NCI-H82 treated with DMSO at 0.1 percent for 48 hours (cell line): ENCODE results near the gene SLC45A1.
A peak's percentile ranks its signal among the peaks of the same experiment; 100 is the strongest.

ENCODE experiments used
- DNase-seq: peaks from one replicate; lab custom pipeline; 2025; ENCODE audit not compliant: unreplicated experiment; lab: John Stamatoyannopoulos, UW

The SLC45A1 gene

DNA sequence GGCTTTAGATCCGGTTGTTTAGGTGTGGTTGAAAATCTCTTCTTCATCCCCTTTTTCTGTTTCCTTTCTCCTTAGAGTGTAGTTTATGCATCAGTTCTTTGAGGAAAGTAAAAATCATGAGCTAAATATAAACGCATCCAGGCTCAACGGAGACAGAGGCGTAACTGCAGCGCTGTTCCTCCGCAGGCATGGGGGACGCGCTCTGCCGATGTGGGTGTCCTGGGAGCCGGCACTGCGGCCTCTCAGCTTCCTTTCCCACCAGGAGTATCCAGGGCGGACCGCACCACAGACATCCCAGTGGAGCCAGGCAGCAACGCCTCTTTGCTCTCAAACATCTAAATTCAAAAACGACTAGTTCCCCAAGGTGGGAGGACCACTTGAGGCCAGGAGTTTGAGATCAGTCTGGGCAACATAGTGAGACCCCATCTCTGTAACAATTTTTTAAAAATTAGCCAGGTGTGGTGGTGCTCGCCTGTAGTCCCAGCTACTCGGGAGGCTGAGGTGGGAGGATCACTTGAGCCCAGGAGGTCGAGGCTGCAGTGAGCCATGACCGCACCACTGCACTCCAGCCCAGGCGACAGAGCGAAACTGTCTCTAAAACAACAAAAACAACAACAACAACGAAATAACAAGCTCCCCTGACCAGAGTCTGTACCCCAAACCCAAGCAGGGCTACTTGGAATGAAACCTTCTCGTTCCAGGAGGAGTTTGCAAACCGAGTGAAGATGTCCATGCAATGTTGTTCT, 16.4 kb downstream of the SLC45A1 start:
- DNase-seq: no peak

DNA sequence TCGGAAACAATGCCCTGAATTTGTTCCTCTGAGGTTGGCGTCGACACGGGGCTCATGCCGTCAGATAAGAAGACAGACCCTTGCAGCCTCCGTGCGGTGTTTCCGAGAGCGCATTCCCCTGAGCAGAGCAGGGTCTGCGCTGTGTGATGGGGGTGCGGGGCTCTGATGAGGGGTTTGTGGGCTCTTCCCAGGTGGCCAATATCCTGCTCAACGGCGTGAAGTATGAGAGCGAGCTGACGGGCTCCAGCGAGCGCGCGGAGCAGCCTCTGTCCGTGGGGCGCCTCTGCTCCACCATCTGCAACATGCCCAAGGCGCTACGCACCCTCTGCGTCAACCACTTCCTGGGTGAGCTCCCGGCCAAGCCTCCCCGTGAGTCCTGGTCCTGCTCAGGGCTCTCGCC, 17.3 kb downstream of the SLC45A1 start:
- no peak for DNase-seq

DNA sequence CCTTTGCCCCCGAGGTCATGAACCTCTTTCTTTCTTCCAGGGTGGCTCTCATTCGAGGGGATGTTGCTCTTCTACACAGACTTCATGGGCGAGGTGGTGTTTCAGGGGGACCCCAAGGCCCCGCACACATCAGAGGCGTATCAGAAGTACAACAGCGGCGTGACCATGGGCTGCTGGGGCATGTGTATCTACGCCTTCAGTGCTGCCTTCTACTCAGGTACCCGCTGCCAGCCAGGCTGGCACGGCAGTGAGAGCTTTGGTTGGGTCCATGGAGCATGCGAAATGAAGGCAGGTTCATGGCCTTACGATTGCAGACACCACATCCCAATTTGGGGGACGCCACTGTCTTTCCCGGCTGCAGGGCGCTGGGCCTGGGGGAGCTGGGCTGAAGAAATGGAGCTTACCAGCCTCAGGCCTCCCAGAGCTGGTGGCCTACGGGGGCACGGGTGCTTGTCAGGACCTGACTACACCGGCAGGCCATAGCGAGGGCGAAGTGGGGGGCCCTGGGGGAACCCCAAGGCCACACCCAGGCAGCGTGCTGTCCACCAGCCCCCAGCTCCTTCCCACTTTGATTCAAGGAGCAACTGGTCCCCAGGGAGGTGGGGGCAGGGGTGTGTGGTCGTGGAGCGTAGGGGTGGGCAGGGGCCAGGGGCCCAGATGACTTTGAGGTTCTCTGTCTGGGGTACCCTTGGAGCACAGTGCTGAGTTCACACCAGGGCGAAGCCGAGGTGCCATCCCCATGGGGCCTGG, 20.0 kb downstream of the SLC45A1 start:
- DNase-seq: no peak

DNA sequence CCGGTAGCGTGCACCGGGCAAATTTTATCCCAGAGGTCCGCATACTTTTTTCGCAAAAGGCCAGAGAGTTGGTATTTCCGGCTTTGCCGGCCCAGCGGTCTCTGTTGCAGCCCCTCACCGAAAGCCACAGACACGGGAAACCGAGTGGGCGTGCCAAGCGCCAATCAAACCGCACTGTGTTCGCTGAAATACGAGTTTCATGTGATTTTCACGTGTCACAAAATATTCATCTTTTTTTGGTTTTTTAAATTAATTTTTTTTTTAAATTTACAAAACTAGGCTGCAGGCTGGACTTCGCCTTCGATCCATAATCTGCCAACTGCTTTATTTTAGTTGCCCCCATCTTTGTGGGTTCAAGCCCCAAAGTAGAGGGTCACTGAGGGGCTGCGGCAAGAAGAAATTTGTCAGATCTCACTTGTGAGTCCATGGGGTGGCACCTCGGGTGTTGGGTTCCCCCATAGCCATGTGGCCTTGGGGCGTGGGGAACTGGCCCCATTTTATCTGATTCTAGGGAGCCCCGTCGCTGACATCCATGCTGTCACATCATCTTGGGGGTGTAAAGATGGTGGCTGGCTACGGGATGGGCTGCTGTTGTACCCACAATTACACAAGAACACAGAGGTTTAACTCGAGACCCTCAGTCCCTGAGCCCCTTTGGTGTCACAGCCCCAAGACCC, 20.8 kb downstream of the SLC45A1 start:
- DNase-seq: no peak

DNA sequence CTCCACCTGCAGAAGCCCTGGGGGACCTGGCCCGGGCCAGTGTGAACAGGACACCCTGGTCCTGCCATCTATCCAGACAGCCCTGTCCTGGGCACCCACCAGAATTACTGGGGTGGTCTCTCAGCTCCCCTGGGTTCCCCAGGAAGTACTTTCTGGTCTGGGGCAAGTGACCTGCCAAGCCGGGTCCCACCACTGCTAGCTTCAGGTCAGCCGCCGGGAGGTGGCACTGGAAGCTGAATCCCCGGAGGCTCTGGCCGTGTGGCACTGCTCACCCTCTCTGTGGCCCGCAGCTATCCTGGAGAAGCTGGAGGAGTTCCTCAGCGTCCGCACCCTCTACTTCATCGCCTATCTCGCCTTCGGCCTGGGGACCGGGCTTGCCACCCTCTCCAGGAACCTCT, 21.3 kb downstream of the SLC45A1 start:
- no peak for DNase-seq

DNA sequence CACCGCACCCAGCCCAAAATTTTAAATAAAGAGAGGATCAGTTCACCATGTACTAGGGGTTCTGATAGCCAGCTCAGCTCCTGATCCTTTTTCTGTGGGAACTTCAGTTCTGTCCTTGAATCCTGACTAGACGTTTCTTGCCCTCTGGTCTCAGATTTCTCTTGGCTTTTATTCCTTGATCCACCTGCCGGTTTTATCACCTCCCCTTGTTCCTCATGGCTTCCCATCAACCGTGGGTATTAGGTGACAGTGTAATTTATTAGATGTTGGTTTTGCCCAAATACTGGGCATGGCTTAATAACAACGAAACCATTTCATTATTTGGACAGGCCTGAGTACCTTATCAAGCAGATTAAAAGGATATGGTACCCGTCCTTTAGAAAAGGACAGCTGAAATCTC, 22.5 kb downstream of the SLC45A1 start:
- DNase-seq: no peak

DNA sequence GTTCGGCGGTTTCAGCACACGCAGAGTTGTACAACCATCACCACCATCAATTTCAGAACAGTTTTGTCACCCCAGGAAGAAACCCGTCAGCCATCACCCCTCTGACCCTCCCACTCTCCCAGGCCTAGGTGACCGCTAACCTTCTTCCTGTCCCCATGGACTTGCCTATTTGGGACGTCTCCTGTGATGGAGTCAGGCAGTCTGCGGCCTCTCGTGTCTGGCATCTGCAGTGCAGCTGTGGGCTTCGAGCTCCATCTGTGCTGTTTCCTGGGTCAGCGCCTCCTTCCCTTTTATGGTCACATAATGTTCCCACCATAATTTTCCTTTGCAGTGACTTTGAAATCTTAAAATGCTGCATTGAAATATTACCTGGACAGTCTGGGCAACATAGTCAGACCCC, 24.4 kb downstream of the SLC45A1 start:
- DNase-seq: no peak

DNA sequence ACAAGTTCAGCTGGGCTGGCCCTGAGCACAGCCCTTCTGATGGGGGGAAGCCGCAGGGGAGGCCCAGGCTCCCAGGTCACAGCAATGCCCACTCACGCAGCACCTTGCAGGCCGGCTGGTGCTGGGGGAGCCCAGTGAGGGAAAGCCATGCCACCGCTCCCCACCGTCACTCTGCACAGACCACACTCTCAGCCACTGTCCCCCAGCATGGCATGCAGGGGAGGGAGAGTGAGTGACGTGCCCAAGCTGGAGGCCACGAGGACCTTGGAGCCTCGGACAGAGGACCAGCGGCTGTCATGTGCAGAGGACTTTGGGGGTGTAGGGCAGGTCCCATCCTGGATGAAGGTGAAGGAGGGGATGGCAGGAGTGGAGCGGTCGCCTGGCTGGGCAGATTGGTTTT, 25.1 kb downstream of the SLC45A1 start:
- no peak for DNase-seq

DNA sequence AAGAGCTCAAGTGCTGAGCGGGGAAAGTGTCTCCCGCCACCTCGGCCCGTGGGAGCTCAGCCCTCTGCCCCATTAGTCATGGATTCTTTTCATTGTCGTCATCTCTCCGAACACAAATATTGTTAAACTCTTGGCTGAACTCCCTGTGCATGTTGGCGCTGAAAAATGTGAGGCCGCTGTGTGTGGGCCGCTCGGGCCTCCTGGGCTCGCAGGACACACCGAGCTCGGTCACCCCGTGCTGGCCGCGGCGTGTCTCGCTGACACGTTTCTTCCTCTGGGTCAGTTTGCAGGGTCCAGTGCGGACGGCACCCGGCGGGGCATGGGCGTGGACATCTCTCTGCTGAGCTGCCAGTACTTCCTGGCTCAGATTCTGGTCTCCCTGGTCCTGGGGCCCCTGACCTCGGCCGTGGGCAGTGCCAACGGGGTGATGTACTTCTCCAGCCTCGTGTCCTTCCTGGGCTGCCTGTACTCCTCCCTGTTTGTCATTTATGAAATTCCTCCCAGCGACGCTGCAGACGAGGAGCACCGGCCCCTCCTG, 25.6 kb downstream of the SLC45A1 start:
- no peak for DNase-seq

DNA sequence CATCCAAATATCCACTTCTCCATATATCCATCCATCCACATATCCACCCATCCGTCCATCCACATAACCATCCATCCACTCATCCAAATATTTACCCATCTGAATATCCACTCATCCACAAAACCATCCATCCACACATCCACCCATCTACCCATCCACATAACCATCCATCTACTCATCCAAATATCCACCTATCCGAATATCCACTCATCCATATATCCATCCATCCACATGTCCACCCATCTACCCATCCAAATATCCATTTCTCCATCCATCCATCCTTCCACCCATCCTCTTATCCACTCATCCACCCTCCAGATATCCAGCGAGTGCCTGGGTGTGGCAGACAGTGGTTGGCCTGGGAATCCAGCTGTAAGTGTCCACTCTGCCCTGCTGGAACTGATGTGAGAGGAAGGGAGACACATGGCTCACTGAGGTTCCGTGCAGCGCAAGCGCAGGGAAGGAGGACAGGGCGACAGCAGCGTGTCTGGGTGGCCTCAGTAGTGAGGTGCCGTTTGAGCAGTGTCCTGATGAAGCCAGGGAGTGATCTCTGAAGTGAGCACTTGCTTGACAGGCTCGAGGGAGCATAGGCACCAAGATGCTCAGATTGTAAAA, 27.1 kb downstream of the SLC45A1 start:
- DNase-seq: no peak

DNA sequence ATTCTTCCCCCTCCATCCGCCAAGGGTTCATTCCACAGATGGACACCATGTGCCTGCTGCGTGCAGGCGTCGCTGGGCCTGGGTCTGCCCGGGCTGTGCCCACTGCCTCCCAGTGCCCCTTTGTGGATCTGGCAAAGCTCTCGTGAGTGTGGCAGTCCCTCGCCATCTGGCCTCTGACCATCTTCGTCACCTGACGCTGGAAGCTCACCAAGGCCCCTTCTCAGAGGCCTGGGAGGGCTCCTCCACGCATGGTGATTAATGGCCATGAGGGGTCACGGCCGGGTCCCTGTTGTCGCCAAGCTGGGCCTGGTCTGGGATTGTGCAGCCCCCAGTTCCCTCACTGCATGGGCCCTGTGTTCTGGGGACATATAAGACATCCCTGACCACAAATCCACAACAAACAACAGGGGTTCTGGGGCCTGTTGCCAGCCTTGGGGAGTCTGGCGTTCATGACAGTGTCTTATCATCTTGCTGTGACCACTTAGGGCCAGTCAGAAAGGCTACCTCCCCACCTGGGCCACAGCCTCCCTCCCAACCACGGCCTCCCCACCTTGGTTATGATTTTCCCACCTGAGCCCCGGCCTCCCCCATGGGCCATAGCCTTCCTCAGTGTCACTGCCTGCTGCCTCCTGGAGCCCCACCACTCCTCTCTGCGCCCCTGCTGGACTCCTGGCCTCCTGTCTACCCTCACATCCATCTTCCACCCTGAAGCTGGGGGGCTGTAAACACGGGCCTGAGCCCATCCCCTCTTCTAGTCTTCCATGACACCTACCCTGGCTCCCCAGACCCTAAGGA, 27.9 kb downstream of the SLC45A1 start:
- DNase-seq: no peak

DNA sequence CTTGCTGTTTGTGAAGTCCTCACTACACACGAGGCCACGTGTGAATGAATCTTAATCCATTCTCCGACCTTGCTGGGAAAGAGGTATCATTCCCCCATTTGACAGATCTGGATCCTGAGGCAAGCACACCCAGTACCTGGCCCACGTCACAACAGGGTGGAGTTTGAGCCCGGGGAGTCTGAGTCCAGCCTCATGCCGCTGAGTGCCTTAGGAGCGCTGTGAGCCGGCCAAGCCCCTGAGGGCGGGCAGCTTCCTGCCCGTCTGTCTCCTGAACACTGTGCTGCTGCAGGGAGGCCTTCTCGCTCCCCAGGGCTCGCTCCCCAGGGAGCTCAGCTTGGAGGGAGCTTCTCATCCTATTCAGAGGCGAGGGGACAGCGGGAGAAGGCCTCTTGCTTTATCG, 29.7 kb downstream of the SLC45A1 start:
- no peak for DNase-seq

DNA sequence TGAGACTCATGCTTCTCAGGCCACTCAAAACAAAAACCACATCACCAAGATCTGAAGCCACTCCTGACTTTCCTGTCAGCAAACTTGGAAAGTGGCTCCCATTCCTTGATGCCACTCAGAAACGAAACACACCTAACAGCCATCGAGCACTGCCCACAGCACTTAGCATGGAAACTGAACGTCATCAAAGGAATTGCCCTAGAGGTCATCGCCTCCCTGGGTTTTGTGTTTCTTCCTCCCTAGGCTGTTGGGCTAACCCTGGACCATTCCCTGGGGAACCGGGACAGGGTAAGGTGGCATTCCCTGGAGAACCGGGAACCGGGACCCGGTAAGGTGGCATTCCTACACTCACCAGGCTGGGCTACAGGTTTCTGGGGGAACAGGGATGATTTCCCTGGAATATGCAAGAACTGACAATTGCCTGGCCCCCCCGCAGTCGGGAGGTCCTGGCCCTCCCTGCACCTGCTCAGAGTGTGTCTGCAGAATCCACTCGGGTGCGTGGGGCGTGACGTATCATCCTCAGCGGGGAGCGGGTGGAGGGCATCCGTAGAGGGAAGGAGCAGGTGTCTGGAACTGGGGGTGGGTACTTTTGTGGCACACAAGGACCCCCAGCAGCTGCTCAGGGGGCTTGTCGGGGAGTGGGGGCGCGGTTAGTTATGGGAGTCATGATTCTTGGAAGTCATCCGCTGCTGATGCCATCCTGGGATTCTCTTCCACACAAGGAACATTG, 30.3 kb downstream of the SLC45A1 start:
- no peak for DNase-seq

DNA sequence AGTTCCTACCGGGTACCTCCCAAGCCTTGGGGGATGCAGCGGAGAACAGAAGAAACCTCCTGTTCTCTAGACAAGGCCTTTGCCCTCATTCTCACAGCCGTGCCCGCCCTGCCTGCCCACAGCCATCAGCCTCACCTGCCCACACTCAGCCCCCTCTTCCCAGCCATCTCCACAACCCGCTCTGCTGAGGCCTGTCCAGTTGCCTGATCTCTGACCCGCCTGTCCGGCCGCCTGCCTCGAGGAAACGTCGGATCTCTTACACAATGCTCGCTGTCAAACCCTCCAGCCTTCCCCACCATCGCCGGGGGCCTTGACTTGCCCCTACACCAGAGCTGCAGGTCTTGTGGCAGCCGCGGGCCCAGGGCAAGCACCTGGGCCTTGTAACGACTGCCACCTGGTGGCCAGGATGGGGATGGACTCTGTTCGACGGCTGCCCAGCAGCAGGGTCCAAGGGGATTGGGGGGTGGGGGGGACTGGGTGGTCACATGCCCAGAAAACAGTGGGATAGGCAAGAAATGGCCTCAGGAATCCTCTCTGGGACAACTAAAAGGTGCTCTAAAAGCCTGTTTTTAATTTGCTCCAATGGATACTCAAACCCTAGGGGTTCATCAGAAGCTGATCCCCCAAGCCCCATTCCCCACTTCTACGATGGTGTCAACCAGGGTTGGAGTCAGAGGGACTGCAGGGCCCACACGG, 31.0 kb downstream of the SLC45A1 start:
- DNase-seq: peak; percentile 55

DNA sequence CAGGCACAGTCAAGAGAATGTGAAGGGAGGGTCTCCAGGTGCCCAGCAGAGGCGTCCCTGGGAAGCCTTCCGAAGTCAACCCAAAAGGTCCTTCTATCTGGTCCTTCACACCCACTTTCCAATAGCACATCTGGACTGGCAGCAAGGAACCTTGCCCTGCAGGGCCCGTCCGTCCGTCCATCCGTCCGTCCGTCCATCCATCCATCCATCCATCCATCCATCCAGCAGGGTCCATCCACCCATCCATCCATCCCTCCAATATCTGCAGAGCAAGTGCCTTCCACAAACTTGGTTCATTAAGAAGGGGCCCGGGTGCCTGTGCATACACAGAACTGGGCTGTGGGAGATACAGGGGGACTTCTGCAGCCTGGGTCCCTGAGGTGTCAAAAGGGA, 31.6 kb downstream of the SLC45A1 start:
- no peak for DNase-seq

DNA sequence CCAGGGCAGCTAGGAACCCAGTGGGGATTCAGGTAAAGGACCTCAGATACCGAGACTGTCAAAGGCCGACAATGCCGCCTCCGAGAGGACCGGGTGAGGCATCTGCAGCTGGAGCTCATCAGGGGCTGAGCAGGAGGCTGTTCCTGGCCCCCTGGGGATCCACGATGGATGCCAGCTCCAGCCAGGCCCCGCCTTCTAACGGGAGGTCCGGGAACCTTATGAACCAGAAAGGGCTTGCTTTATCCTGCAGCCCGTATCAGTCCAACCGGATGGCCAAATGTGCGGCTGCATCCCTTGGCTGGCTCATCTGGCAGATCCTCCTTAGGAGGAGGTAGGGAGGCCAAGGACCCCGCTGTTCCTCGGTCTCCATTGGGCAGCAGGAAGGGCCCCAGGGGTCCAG, 32.0 kb downstream of the SLC45A1 start:
- no peak for DNase-seq

DNA sequence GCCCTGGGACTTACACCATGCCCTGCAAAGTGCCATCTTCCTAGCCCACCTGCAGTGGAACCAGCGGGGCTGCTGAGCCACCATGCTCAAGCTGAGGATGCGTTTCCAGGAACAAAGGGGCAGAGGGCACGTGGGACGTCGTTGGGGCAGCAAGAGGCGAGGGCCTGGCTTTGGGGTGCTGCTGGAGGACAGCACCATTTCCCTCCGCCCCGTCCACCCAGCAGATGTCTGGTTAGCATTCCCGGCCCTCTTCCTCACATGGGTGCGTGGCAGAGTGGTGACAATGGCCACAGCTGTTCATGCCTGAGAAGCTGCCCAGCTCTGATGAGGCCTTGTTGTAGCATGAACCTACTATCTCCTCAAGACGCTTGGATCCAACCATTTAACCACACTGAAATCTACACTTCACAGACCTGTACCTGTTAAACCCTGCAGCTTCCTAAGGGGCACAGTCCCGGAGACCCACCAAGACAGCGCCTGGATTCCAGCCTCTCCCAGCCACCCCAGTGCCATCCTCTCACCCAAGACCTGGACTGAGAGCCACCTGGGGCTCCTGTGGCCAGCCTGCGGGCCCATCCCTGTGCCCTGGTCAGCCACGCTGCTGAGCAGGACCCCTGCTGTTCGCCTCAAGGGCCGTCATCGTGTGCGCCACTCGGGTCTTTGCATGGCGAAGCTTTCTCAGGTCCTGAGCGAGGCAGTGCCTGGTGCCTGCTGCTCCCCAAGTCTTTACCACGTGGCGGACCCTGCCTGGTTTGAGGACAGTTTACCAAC, 33.2 kb downstream of the SLC45A1 start:
- no peak for DNase-seq

DNA sequence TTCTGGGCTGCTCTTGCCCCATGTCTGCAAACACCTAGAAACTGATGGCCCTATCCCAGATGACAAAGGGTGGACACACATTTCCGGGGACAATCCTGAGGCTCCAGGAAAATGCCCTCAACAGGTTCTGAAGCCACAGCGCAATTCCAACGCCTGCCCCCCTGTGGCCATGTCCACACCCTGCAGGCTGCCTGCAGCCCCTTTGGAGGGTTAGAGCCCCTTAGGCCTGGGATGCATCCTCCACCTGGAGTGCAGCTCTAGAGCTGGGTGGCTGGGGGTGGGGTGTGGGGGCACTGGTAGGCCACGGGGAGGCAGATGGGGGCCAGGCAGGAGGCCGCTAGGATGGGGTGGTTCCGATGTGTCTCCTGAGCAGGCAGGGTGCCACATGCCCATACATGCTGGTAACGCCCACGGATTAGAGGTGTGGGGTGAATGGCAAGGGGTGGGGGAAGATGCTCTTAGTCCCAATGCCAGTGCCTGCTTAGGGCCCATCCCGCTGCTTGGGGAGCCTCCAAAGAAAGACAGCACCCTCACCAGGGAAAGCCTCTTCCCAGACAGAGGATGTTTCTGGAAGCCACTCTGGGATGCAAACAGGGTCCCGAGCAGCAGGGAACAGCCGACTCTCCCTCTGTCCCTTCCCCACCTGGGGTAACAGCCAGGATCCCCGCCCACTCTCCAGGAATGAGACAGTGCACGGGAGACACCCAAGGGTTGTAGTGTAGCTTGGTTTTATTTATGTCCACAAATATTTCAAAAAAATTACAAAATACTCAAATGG, 34.0 kb downstream of the SLC45A1 start:
- DNase-seq: no peak
